Measurements from ENCODE around the gene TNNC1. TPM values are rescaled to one million over a fixed set of nuclear protein-coding genes. Genes with fewer than 3 reads are reported as not detected.

The TNNC1 gene
- total RNA-seq, 1 donor = 1.4 TPM

- peak; percentile 63 for TF ChIP-seq CTCF (IDR thresholded peaks at IDR 0.05; ENCODE audit: insufficient read depth, low read length)
- DNase-seq (ENCODE audit: low read depth) = peak; percentile 34
- no peak within 1 kb of the TSS for H3K4me3 ChIP-seq (ENCODE audit: low read depth, low read length)
Measured at GRCh38 chr3:52444860-52445793, 8.7 kb downstream of the TNNC1 start, which contains the start of gene SEMA3G. TSS of gene SEMA3G (minus strand) at chr3:52445103. CDS start at chr3:52445027, 76 bp downstream.

- no peak overlapping the region for H3K4me3 ChIP-seq (ENCODE audit: low read depth, low read length)
- no peak for TF ChIP-seq CTCF (IDR thresholded peaks at IDR 0.05; ENCODE audit: insufficient read depth, low read length)
- no peak for DNase-seq (ENCODE audit: low read depth)
Measured at GRCh38 chr3:52443791-52444687, 9.8 kb downstream of the TNNC1 start.

GRCh38 chr3:52443268-52443610, 10.6 kb downstream of the TNNC1 start:
- DNase-seq (ENCODE audit: low read depth) = no peak
- no peak for TF ChIP-seq CTCF (IDR thresholded peaks at IDR 0.05; ENCODE audit: insufficient read depth, low read length)
- H3K4me3 ChIP-seq (ENCODE audit: low read depth, low read length) = no peak overlapping the region

GRCh38 chr3:52442409-52443267, 11.2 kb downstream of the TNNC1 start:
- TF ChIP-seq CTCF (IDR thresholded peaks at IDR 0.05; ENCODE audit: insufficient read depth, low read length) = no peak
- no peak for DNase-seq (ENCODE audit: low read depth)
- no peak overlapping the region for H3K4me3 ChIP-seq (ENCODE audit: low read depth, low read length)

GRCh38 chr3:52441772-52442332, 12.0 kb downstream of the TNNC1 start:
- no peak for TF ChIP-seq CTCF (IDR thresholded peaks at IDR 0.05; ENCODE audit: insufficient read depth, low read length)
- DNase-seq (ENCODE audit: low read depth) = no peak
- H3K4me3 ChIP-seq (ENCODE audit: low read depth, low read length) = no peak overlapping the region

Measured in fibroblast of the aortic adventitia (primary cell).